ENCODE measurements around the gene RPL9. TPM values are rescaled to one million over a fixed set of nuclear protein-coding genes. Genes with fewer than 3 reads are reported as not detected.
"Not testable (repeated sequence)": the region's sequence is repeated elsewhere in the genome, so short reads cannot be mapped to it uniquely, and the experiment has no call there.

RPL9 gene
- 828 TPM for total RNA-seq
- long read RNA-seq, transcript RPL9-214 (8 exons, 2,354 nt), result major isoform, 118 of 126 reads
- long read RNA-seq, partial matches to known transcripts, result 2 of 126 reads
- long read RNA-seq, other reads (novel, unspliced or antisense), result 3 of 126 reads

GRCh38 chr4:39458505-39459300 lies at the start of gene RPL9, which contains the start of gene LIAS:
Gene RPL9 (minus strand): TSS chr4:39458922. CDS start chr4:39458439, 483 bp downstream.
Gene LIAS (plus strand): TSS chr4:39459056. CDS start chr4:39459118, 62 bp downstream.
- peak; percentile 97 for ATAC-seq
- peak; percentile 97 for DNase-seq (ENCODE audit: missing footprints)
- intact Hi-C loops (cut with DNase I), result loop anchor here (2.0 to 5.0 kb wide), 4 partner anchors 69 to 599 kb away; partner anchors contain the start of genes N4BP2, PDS5A, SMIM14 and UGDH

GRCh38 chr4:39505581-39505980 lies 46.9 kb upstream of the RPL9 start:
- intact Hi-C loops (cut with DNase I), result no loop called here
- DNase-seq (ENCODE audit: missing footprints), result no peak
- ATAC-seq, result no peak

- intact Hi-C loops (cut with DNase I), result no loop called here
- DNase-seq (ENCODE audit: missing footprints), result no peak
- no peak for ATAC-seq
These were observed 45.8 kb upstream of the RPL9 start for GRCh38 chr4:39504538-39504937.

DNA sequence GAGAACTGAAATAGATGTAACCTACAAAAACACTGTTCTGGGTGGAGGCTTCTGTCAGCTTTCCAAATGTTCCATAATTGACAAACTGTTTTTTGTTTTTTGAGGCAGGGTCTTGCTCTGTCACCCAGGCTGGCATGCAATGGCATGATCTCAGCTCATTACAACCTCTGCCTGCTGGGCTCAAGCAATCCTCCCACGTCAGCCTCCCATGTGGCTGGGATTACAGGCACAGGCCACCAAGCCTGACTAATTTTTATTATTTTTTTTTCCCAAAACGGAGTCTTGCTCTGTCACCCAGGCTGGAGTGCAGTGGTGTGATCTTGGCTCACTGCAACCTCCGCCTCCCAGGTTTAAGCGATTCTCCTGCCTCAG lies 43.9 kb upstream of the RPL9 start:
- DNase-seq (ENCODE audit: missing footprints); ATAC-seq; intact Hi-C loops (cut with DNase I): not testable (repeated sequence)

DNA sequence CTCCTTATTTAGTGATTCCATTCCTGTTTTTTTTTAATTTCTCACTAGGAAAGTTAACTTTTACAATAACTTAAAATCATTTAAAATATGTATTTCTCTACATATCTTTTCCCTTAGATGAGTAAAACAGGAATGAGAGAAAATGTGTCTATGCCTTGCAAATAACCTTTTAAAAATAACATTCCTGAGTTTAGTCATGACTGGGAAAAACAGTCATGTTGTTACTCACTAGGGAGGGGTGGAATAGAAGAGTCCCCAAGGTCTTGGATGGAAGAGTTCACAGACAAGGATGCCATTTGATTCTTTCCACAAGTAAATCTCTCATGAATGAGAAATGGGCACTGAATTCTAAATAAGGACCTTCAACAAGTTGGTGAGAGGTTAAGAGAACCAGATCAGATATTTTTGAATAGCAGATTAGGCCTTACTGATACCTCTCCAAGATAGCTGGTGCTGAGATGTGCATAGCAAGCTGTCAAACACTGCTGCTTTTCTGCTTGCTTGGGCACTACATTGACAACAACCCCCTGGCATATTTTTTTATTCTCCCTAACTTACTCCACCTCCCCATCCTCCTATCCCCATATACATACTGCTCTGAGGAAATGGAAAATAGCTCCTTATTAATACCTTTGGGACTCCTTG lies 43.4 kb upstream of the RPL9 start:
- ATAC-seq, result no peak
- DNase-seq (ENCODE audit: missing footprints), result no peak
- intact Hi-C loops (cut with DNase I), result no loop called here

- intact Hi-C loops (cut with DNase I), result no loop called here
- ATAC-seq, result no peak
These were observed 40.0 kb upstream of the RPL9 start for GRCh38 chr4:39498727-39499020.

DNA sequence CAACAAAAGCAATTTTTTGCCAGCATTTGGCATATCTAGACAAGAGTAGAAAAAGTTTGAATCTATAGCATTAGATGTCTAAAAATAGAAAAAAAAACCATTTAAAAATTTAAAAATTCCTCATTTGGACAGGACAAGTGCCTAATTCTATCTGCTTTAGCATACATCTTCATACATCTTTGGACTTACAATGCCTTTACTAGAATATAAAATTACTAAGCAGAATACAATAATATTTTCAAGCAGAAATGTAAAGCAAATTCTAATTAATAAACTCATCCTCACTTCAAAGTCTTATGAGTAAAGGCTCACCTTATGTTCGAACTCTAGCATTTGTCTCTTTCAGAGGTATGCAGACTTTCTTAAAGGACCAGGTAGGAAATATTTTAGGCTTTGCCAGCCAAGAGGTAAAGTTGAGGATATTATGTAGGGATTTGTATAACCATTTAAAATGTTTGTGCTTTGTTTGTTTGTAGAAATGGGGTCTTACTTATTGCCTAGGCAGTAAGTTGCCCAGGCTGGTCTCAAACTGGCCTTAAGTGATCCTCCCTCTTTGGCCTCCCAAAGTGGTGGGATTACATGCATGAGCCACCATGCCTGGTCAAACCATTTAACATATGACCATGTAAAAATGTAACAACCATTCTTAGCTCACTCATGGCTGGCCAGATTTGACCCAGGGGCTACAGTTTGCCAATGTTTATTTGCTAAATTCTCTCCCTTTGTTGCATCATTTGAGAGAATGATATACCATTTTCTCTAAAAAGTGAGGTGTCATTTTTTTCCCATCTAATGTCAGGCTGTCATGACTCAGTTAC lies 39.4 kb upstream of the RPL9 start:
- intact Hi-C loops (cut with DNase I), result no loop called here
- ATAC-seq (no peak), DNase-seq (ENCODE audit: missing footprints) (no peak)

More at GRCh38 chr4:39498727-39499020, 40.0 kb upstream of the RPL9 start:
- DNase-seq (ENCODE audit: missing footprints), result no peak

GRCh38 chr4:39495446-39496213 lies 36.9 kb upstream of the RPL9 start:
- no peak for DNase-seq (ENCODE audit: missing footprints)
- no peak for ATAC-seq
- intact Hi-C loops (cut with DNase I), result no loop called here

- ATAC-seq (no peak), DNase-seq (ENCODE audit: missing footprints) (no peak)
- intact Hi-C loops (cut with DNase I), result no loop called here
These were observed 35.6 kb upstream of the RPL9 start for GRCh38 chr4:39494354-39494753.

DNA sequence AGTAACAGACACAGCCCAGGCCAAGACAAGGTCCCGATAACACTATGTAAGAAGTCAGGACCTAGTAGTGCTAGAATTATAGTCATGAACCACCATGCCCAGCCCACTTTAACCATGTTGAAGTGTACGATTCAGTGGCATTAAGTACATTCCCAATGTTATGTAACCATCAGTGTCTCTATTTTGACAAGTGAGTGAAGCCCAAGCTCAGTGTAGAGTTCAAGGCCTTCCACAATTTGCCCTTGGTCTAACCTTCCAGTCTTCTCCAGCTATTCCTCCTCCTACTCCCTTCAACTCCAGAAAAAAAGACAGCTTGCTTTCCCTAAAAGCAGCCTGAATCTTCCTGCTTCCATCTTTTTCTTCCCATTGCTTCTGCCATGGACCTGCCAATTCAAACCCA lies 31.6 kb upstream of the RPL9 start:
- ATAC-seq, result no peak
- DNase-seq (ENCODE audit: missing footprints), result no peak
- intact Hi-C loops (cut with DNase I), result no loop called here

GRCh38 chr4:39486221-39486804 lies 27.6 kb upstream of the RPL9 start:
- DNase-seq (ENCODE audit: missing footprints), result no peak
- intact Hi-C loops (cut with DNase I), result no loop called here
- ATAC-seq, result no peak

DNA sequence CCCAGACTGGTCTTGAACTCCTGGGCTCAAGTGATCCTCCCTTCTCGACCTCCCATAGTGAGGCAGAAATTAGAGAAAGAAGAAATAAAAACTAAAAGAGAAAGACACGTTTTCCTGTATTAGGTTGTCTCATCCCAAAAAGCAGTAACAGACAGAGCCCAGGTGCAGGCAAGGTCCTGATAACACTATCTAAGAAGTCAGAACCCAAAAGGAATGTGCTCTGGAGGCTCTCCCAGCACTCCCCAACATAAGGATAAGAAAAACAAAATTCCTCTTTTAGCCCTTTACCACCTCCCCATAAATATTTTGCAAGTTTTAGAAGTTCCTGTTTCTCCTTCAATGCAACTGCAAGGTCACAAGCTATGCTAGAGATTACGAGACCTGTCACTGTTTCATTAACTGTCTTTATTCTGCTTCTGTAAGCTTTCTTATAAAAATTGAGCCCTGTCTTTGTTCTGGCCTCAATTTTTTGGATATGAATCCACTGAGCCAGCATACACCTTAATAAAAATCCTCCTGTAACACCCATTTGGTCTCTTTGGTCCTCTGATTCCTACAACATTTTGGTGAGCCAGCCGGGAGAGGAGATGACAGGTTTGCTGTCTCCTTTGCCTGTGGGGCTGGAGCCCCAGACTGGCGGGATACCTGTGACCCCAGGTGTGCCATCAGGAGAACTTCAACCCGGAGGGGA lies 26.0 kb upstream of the RPL9 start:
- ATAC-seq (no peak), DNase-seq (ENCODE audit: missing footprints) (no peak)
- intact Hi-C loops (cut with DNase I), result no loop called here

GRCh38 chr4:39480902-39481695 lies 22.4 kb upstream of the RPL9 start:
- ATAC-seq (no peak), DNase-seq (ENCODE audit: missing footprints) (no peak)
- intact Hi-C loops (cut with DNase I), result no loop called here

DNA sequence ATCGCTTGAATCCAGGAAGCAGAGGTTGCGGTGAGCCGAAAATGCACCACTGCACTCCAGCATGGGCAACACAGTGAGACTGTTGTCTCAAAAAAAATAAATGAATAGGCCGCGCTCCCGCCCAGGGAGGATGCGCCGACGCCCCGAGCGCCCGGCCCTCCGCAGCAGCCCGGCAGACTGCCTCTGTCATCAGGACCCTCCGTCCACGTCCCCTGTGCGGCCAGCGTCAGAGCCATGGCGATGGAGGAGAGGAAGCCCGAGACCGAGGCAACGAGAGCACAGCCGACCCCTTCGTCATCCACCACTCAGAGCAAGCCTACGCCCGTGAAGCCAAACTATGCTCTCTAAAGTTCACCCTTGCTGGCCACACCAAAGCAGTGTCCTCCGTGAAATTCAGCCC lies 21.5 kb upstream of the RPL9 start:
- no peak for DNase-seq (ENCODE audit: missing footprints)
- intact Hi-C loops (cut with DNase I), result no loop called here
- ATAC-seq, result no peak

GRCh38 chr4:39476187-39476895 lies 17.6 kb upstream of the RPL9 start:
- DNase-seq (ENCODE audit: missing footprints), result no peak
- ATAC-seq, result no peak
- intact Hi-C loops (cut with DNase I), result no loop called here

DNA sequence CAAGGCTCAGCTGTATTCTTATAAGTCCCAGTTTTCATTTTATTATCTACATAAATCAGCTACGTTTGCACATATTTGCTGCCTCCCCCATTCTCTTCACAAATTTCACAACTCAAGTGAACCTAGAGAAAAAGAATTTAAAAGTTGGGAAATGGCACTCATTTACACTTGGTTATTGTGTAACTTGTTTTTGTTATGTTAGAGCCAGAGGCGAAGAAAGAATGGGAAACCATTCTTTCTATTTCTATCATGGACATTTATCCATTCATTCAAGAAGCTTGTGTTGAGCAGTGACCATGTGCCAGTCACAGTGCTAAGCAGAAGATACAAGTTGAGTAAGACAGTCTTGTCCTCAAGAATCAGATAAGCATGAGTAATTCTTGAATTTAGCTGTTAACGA lies 13.7 kb upstream of the RPL9 start:
- DNase-seq (ENCODE audit: missing footprints) (no peak), ATAC-seq (no peak)
- intact Hi-C loops (cut with DNase I), result no loop called here

Measured in Right ventricle myocardium inferior (tissue), 1 donor.